ENCODE data around the gene TMPRSS6.

The TMPRSS6 gene

DNA sequence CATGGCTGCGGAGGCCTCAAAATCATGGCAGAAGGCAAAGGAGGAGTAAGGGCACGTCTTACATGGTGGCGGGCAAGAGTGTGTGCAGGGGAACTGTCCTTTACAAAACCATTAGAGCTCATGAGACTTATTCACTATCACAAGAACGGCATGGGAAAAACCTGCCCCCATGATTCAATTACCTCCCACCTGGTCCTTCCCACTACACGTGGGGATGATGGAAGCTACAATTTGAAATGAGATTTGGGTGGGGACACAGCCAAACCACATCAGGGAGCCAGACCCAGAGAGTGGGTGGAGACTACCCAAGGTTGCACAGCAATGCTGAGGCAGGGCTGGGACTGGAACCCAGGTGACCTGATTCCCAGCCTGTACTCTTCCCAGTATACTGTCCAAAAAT is 8.6 kb upstream of the TMPRSS6 start:
- no peak overlapping the region for H3K4me2 ChIP-seq (ENCODE audit: low read depth, low read length, poor library complexity, severe bottlenecking)
- H3K27me3 ChIP-seq (ENCODE audit: low read length): no peaks in the 10 kb centered on the region
- TF ChIP-seq EZH2phosphoT487 (conservative IDR thresholded peaks at IDR 0.05; ENCODE audit: low read length): no peak
- TF ChIP-seq, protein P1, sequence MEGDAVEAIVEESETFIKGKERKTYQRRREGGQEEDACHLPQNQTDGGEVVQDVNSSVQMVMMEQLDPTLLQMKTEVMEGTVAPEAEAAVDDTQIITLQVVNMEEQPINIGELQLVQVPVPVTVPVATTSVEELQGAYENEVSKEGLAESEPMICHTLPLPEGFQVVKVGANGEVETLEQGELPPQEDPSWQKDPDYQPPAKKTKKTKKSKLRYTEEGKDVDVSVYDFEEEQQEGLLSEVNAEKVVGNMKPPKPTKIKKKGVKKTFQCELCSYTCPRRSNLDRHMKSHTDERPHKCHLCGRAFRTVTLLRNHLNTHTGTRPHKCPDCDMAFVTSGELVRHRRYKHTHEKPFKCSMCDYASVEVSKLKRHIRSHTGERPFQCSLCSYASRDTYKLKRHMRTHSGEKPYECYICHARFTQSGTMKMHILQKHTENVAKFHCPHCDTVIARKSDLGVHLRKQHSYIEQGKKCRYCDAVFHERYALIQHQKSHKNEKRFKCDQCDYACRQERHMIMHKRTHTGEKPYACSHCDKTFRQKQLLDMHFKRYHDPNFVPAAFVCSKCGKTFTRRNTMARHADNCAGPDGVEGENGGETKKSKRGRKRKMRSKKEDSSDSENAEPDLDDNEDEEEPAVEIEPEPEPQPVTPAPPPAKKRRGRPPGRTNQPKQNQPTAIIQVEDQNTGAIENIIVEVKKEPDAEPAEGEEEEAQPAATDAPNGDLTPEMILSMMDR (IDR thresholded peaks at IDR 0.05; ENCODE audit: insufficient read depth, low read length, poor library complexity, severe bottlenecking): no peak
- H3K27ac ChIP-seq (ENCODE audit: low read depth, low read length): no peak overlapping the region
- no peaks in the 10 kb centered on the region for H3K9me3 ChIP-seq (ENCODE audit: insufficient read depth, low read length)
- no peak overlapping the region for H3K9ac ChIP-seq (ENCODE audit: low read length)
- no peak overlapping the region for H2AFZ ChIP-seq (ENCODE audit: low read depth, low read length, severe bottlenecking)
- no peaks in the 10 kb centered on the region for H3K36me3 ChIP-seq (ENCODE audit: low read length)
- H3K9me2 ChIP-seq (replicated peaks; ENCODE audit: insufficient read depth, low read length): no peaks in the 10 kb centered on the region
- H3K4me3 ChIP-seq (ENCODE audit: insufficient read depth, low read length, poor library complexity, severe bottlenecking): no peak overlapping the region
- H3K79me2 ChIP-seq (ENCODE audit: insufficient read depth, low read length): no peaks in the 10 kb centered on the region
- no peaks in the 10 kb centered on the region for H3F3A ChIP-seq (ENCODE audit: insufficient read depth)
- H4K20me1 ChIP-seq (ENCODE audit: low read depth, low read length): no peaks in the 10 kb centered on the region

DNA sequence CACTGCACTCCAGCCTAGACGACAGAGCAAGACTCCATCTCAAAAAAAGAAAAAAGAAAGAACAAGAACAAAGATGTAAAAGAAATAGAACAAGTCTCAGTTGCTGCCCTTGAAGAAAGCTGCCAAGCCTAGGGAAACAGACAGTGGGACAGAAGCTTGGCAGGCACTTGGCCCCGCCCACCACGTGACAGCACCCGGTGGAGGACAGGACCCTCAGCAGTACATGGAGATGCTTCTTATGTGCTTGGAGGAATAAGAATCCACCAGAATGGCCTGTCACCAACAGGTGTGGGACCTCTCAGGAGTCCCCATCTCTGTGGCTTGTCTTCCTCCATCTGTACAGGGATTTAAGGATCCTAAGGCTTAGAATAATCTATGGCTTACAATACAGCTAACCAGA is 7.6 kb upstream of the TMPRSS6 start:
- Histone ChIP-seq H3K9ac (ENCODE audit: low read length) (no peak overlapping the region), H3K4me2 (ENCODE audit: low read depth, low read length, poor library complexity, severe bottlenecking) (no peak overlapping the region), H3K9me3 (ENCODE audit: insufficient read depth, low read length) (no peaks in the 10 kb centered on the region), H3K36me3 (ENCODE audit: low read length) (no peaks in the 10 kb centered on the region), H3K27me3 (ENCODE audit: low read length) (no peaks in the 10 kb centered on the region), H4K20me1 (ENCODE audit: low read depth, low read length) (no peaks in the 10 kb centered on the region), H3K9me2 (replicated peaks; ENCODE audit: insufficient read depth, low read length) (no peaks in the 10 kb centered on the region), H3K4me3 (ENCODE audit: insufficient read depth, low read length, poor library complexity, severe bottlenecking) (no peak overlapping the region), H3K27ac (ENCODE audit: low read depth, low read length) (no peak overlapping the region), H3F3A (ENCODE audit: insufficient read depth) (no peaks in the 10 kb centered on the region), H3K79me2 (ENCODE audit: insufficient read depth, low read length) (no peaks in the 10 kb centered on the region), H2AFZ (ENCODE audit: low read depth, low read length, severe bottlenecking) (no peak overlapping the region)
- no peak for TF ChIP-seq EZH2phosphoT487 (conservative IDR thresholded peaks at IDR 0.05; ENCODE audit: low read length)
- TF ChIP-seq, protein P1 (IDR thresholded peaks at IDR 0.05; ENCODE audit: insufficient read depth, low read length, poor library complexity, severe bottlenecking): no peak

DNA sequence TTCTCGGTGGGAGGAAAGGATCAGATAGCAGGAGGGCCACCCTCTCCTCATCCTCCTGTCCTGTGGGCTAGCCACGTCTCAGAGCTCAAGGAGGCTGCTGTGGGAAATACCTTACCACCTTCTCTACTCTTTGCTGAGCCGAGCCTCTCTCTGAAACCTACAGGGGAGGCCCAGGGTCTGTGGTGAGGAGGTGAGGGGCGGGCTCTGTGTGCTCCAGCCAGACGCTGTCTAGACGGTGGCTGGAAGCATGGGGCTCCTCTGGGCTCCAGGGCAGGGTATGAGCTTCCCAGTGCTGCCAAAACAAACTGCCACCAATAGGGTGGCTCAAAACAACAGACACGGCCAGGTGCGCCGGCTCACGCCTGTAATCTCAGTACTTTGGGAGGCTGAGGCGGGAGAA is 5.5 kb upstream of the TMPRSS6 start:
- H3K4me2 ChIP-seq (ENCODE audit: low read depth, low read length, poor library complexity, severe bottlenecking): no peak overlapping the region
- H3K27me3 ChIP-seq (ENCODE audit: low read length): no peaks in the 10 kb centered on the region
- H3K36me3 ChIP-seq (ENCODE audit: low read length): no peaks in the 10 kb centered on the region
- no peaks in the 10 kb centered on the region for H3F3A ChIP-seq (ENCODE audit: insufficient read depth)
- no peaks in the 10 kb centered on the region for H3K9me3 ChIP-seq (ENCODE audit: insufficient read depth, low read length)
- H2AFZ ChIP-seq (ENCODE audit: low read depth, low read length, severe bottlenecking): no peak overlapping the region
- H3K9ac ChIP-seq (ENCODE audit: low read length): no peak overlapping the region
- no peaks in the 10 kb centered on the region for H4K20me1 ChIP-seq (ENCODE audit: low read depth, low read length)
- H3K4me3 ChIP-seq (ENCODE audit: insufficient read depth, low read length, poor library complexity, severe bottlenecking): no peak overlapping the region
- H3K9me2 ChIP-seq (replicated peaks; ENCODE audit: insufficient read depth, low read length): no peaks in the 10 kb centered on the region
- no peaks in the 10 kb centered on the region for H3K79me2 ChIP-seq (ENCODE audit: insufficient read depth, low read length)
- H3K27ac ChIP-seq (ENCODE audit: low read depth, low read length): no peak overlapping the region
- TF ChIP-seq EZH2phosphoT487 (conservative IDR thresholded peaks at IDR 0.05; ENCODE audit: low read length): no peak
- TF ChIP-seq, protein P1 (IDR thresholded peaks at IDR 0.05; ENCODE audit: insufficient read depth, low read length, poor library complexity, severe bottlenecking): no peak

Measured in SU-DHL-6 (cell line).